ENCODE data around the gene FOXL3.
A peak's percentile ranks its signal among the peaks of the same experiment; 100 is the strongest.

FOXL3 gene

DNA sequence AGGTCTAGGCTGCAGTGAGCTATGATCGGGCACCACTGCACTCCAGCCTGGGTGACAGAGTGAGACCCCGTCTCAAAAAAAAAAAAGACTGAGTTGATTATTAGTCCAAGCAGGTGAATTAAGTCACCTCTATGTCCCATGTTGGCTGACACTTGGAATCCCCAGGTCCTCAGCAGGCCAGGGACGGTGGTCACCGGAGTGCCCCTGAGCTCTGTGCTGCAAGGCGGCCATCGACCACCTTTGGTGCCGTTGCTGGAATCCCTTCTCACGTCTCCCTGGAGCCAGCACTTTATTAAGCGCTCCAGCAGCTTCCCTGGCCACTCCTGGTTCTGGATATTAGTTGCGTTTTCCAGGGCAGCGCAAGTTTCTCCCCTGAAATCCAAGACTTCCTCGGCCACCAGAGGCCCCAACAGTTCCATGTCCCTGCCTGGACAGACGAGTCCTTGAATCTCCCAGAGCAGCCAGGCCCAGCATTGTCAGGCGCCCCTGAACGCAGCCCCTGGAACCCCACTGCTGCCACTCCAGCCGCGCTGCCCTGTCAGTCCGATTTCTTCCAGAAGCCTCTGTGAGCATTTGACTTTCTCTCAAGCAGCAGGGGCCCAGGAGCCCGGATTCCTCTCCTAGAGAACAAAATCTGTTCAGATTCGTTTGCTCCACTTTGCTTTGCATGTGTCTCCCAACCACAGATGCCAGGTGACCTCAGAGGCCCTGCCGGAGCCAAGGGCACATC, 38.4 kb upstream of the FOXL3 start:
- no peak for DNase-seq (ENCODE audit: low read depth)
- TF ChIP-seq CTCF (conservative IDR thresholded peaks at IDR 0.05; ENCODE audit: low read depth, low read length) = no peak

DNA sequence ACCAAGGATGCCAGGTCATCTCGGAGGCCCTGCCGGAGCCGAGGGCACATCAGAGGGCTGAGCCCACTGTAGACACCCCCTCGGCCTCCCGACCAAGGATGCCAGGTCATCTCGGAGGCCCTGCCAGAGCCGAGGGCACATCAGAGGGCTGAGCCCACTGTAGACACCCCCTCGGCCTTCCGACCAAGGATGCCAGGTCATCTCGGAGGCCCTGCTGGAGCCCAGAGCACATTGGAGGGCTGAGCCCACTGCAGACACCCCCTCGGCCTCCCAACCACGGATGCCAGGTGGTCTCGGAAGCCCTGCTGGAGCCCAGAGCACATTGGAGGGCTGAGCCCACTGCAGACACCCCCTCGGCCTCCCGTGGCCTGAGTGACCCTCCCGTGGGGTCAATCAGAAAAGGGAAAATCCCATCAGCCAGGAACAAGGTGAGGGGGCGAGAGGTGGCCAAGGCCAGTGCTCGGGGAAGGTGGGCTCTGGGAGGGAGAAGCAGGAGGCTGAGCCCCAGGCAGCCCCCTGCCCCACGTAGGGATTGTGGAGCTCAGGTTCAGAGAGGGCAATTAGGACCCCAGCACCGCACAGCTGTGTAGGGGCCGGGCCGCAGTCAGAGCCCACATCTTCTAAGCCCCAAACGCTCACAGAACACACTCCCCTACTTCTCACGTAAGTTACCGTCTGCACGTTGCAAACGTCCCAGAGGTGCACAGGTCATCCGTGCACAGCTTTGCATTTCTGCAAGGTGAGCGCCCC, 37.6 kb upstream of the FOXL3 start:
- H3K4me3 ChIP-seq (ENCODE audit: low read length) = no peak overlapping the region
- DNase-seq (ENCODE audit: low read depth) = no peak
- TF ChIP-seq CTCF (conservative IDR thresholded peaks at IDR 0.05; ENCODE audit: low read depth, low read length) = no peak

More for the DNA sequence above, 38.4 kb upstream of the FOXL3 start:
- H3K4me3 ChIP-seq (ENCODE audit: low read length) = no peak overlapping the region

DNA sequence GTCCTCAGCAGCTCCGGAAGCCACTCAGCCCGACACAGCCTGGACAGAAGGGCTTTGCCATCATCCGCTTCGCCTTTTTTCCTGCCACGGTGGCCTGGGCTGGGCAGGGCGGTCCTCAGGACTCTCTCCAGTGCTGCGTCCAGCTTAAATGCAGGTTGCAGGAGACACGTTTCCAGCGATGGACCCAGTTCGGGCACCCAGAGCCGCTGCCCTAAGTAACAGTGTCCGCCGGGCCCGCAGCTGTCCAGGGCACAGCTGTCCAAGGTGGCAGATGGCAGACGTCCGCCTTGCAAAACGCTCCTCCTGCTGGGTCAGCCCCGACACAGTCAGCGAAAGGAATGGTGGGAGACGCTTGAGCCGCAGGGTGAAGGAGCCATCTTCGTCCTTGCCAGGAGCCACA, 37.0 kb upstream of the FOXL3 start:
- H3K4me3 ChIP-seq (ENCODE audit: low read length) = no peak overlapping the region
- TF ChIP-seq CTCF (conservative IDR thresholded peaks at IDR 0.05; ENCODE audit: low read depth, low read length) = no peak
- no peak for DNase-seq (ENCODE audit: low read depth)

DNA sequence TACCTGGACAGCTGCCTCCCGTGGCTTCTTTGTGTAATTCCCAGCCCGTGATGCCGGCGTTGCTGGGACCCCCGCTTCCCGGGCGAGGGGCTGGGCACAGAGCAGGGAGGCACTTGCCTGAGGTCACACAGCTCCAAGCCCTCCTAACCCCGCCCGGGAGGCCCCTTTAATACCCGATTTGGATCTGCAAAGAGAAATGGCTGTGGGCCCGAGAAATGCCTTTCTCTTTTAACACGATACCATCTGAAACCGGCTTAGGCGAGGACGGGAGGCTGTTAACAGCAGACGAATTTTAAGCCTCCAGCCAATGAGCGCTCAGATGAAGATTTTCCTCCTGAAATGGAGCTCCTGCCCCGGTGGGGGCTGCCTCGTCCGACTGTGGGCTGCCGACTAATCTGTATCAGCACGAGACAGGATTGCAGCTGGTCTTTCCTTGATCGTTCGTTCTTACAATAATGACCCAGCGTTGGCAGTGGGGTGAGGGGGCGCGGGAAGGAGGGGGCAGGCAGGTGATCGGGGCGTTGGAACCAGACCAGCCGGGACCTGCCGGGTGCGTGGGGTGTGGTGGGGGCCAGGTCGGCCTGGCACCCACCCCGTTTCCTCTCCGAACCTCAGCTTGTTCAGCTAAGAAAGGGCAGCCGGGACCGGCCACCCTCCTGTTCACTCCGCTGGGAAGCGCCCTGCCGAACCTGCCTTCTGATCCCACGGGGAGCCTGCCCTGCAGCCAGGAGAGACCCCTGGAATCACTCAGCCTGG, 36.2 kb upstream of the FOXL3 start:
- no peak for TF ChIP-seq CTCF (conservative IDR thresholded peaks at IDR 0.05; ENCODE audit: low read depth, low read length)
- peak; percentile 33 for DNase-seq (ENCODE audit: low read depth)
- H3K4me3 ChIP-seq (ENCODE audit: low read length) = no peak overlapping the region

- TF ChIP-seq CTCF (conservative IDR thresholded peaks at IDR 0.05; ENCODE audit: low read depth, low read length) = no peak
- H3K4me3 ChIP-seq (ENCODE audit: low read length) = no peak overlapping the region
These were observed 35.5 kb upstream of the FOXL3 start for GRCh38 chr7:254337-255037.

DNA sequence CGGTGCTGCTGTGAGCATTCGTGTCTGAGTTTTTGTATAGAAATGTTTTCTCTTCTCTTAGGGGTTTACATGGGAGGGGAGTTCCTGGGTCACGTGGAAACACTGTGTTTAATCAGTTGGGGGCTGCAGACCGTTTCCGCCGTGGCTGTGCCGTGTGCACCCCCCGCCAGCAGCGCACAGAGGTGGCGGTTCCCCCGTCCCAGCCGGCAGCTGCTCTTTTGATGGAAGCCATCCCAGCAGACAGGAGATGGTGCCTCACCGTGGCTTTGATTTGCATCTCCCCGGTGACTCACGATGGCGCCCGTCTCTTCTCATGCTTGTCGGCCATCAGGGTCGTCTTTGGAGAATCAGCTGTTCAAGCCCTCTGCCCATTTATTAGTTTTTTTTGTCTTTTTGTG, 34.9 kb upstream of the FOXL3 start:
- DNase-seq (ENCODE audit: low read depth) = no peak
- H3K4me3 ChIP-seq (ENCODE audit: low read length) = no peak overlapping the region
- TF ChIP-seq CTCF (conservative IDR thresholded peaks at IDR 0.05; ENCODE audit: low read depth, low read length) = no peak

More at GRCh38 chr7:254337-255037, 35.5 kb upstream of the FOXL3 start:
- DNase-seq (ENCODE audit: low read depth) = no peak
